ENCODE measurements around the gene NUDT13. TPM values are rescaled to one million over a fixed set of nuclear protein-coding genes. Genes with fewer than 3 reads are reported as not detected.
A peak's percentile ranks its signal among the peaks of the same experiment; 100 is the strongest.

Gene NUDT13
- total and polyA plus RNA-seq, 2 of the 8 experiments (the other 6 are each of a cell fraction or from before 2014, with no cell fraction given), result 1.5 to 1.9 TPM

DNA sequence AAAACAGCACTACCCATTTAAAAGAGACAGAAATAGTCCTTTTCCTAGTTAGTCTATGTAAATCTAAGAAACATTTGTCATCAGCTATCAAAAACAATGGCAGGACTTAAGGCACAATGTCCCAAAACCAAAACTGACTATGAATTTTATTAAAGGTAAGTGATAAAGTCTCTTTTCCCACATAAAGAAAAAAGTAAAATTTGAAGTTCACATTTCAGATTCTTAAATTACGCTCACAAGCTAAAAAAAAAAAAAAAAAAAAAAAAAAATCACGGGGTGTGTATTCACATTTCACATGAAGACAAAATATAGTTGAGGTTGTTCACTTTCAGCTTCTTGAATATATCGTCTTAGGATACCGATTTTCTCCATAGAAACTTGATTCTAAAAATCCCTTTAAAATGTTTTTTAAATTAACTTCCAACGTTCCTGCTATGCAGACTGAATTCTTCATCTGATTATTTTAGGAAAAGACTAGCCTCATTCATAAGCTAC is 15.2 kb upstream of the NUDT13 start:
- DNase-seq (ENCODE audit: low read depth in 1 of 2, low spot score in 2 of 2) (no peak), FAIRE-seq (no peak)
- H2AK5ac ChIP-seq (ENCODE audit: low read depth, low read length), result no peak overlapping the region
- no peaks in the 10 kb centered on the region for H3K36me3 ChIP-seq (ENCODE audit: control insufficient read depth in 2 of 4, insufficient read depth in 4 of 4, low read length in 3 of 4)
- peak overlapping the region; percentile 50 to 89 (median 78); a peak in 7 of 8 replicates for H3K4me3 ChIP-seq (ENCODE audit: extremely low read depth in 1 of 4, insufficient read depth in 2 of 4, low read depth in 3 of 4, low read length in 4 of 4)
- peaks cover 0 to 34% of the 10 kb centered on the region in 2 experiments; a peak in 3 of 4 replicates for H3K79me2 ChIP-seq (ENCODE audit: control insufficient read depth in 1 of 2, insufficient read depth in 2 of 2, low read length in 2 of 2)
- H3K4ac ChIP-seq (replicated peaks; ENCODE audit: insufficient read length, low read depth, low read length), result no peak overlapping the region
- ChIA-PET POLR2A (ENCODE audit: partially characterized antibody) (interaction anchor here (0.6 to 8.0 kb wide), 5 partner anchors 12 to 152 kb away, joined by 3 to 82 read pairs (median 6); partner anchors contain the start of genes DNAJC9 and NUDT13), CTCF (ENCODE audit: partially characterized antibody) (interaction anchor here (0.7 to 6.9 kb wide), 7 partner anchors 14 to 821 kb away, joined by 3 to 41 read pairs (median 3); partner anchors contain the start of genes DDIT4 and NUDT13)
- H2BK5ac ChIP-seq (ENCODE audit: low read depth, low read length), result no peak overlapping the region
- 20% methylated on average over 5 of the region's 5 CpGs; no CpG with 5 or more reads in 1 of the 2 experiments for WGBS, 2 experiments (ENCODE audit: extremely low coverage in 1 of 2, insufficient coverage in 1 of 2, insufficient read length in 1 of 2, insufficient replicate concordance in 2 of 2, low coverage in 1 of 2, low lambda C conversion rate in 2 of 2, missing lambda C conversion rate in 1 of 2)
- H3K56ac ChIP-seq (replicated peaks; ENCODE audit: insufficient read length, low read depth, low read length), result no peak overlapping the region
- no peak overlapping the region for H4K91ac ChIP-seq (replicated peaks; ENCODE audit: insufficient read length, low read length)
- H3K4me1 ChIP-seq (replicated peaks in 1 of 4; ENCODE audit: control insufficient read depth in 3 of 4, insufficient read depth in 4 of 4, low read length in 3 of 4), result peaks cover 0 to 2% (median 0%) of the 10 kb centered on the region in 4 experiments; a peak in 1 of 7 replicates
- no peak overlapping the region for H3K18ac ChIP-seq (ENCODE audit: extremely low read depth, low read length)
- H2BK120ac ChIP-seq (replicated peaks; ENCODE audit: low read depth, low read length), result no peak overlapping the region
- H3K23ac ChIP-seq (ENCODE audit: insufficient read length), result no peak overlapping the region
- no peaks in the 10 kb centered on the region; the same call in 1 of the 2 replicates for H3K23me2 ChIP-seq (ENCODE audit: low read depth, low read length)
- H3K9ac ChIP-seq (replicated peaks in 1 of 4; ENCODE audit: extremely low read depth in 1 of 4, low read depth in 3 of 4, low read length in 3 of 4), result no peak overlapping the region; a peak in 2 of 7 replicates
- H3K9me3 ChIP-seq (ENCODE audit: insufficient read depth in 2 of 2, low read depth in 1 of 2, low read length in 1 of 2), result no peaks in the 10 kb centered on the region
- H3K14ac ChIP-seq (ENCODE audit: insufficient read length), result no peak overlapping the region
- H4K20me1 ChIP-seq (replicated peaks in 1 of 2; ENCODE audit: control insufficient read depth in 1 of 2, insufficient read depth in 2 of 2, low read length in 2 of 2), result no peaks in the 10 kb centered on the region
- H3K4me2 ChIP-seq (ENCODE audit: insufficient read depth in 1 of 2, low read depth in 2 of 2, low read length in 2 of 2), result peak overlapping the region; percentile 78 to 87
- no peak overlapping the region for H2BK15ac ChIP-seq (ENCODE audit: low read length)
- H2AFZ ChIP-seq (ENCODE audit: low read length), result no peak overlapping the region
- H4K8ac ChIP-seq (ENCODE audit: extremely low read depth, insufficient read depth, low read length), result no peak overlapping the region
- H3K79me1 ChIP-seq (ENCODE audit: low read depth, low read length), result peaks cover 4% of the 10 kb centered on the region; the same call in 1 of the 2 replicates
- no peak overlapping the region for H2BK20ac ChIP-seq (ENCODE audit: low read length)
- H4K5ac ChIP-seq (ENCODE audit: insufficient read length, low read depth, low read length), result no peak overlapping the region
- H3K27ac ChIP-seq (ENCODE audit: low read depth, low read length), result no peak overlapping the region
- no peaks in the 10 kb centered on the region for H3K27me3 ChIP-seq (replicated peaks in 1 of 4; ENCODE audit: control insufficient read depth in 3 of 4, extremely low read depth in 1 of 4, insufficient read depth in 3 of 4, low read length in 3 of 4)
- no peak overlapping the region for H2BK12ac ChIP-seq (ENCODE audit: low read depth, low read length)
- TF ChIP-seq SRF (IDR thresholded peaks at IDR 0.05; ENCODE audit: low read depth, low read length), result no peak
- TF ChIP-seq SIN3A (conservative IDR thresholded peaks at IDR 0.05 in 1 of 2, IDR thresholded peaks at IDR 0.05 in 1 of 2; ENCODE audit: low read depth in 1 of 2, low read length in 2 of 2), result no peak
- TF ChIP-seq, protein P1, sequence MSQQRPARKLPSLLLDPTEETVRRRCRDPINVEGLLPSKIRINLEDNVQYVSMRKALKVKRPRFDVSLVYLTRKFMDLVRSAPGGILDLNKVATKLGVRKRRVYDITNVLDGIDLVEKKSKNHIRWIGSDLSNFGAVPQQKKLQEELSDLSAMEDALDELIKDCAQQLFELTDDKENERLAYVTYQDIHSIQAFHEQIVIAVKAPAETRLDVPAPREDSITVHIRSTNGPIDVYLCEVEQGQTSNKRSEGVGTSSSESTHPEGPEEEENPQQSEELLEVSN (IDR thresholded peaks at IDR 0.05), result no peak
- no peak for TF ChIP-seq POLR2AphosphoS5 (IDR thresholded peaks at IDR 0.05; ENCODE audit: low read depth, low read length)
- no peak for TF ChIP-seq SP1 (IDR thresholded peaks at IDR 0.05; ENCODE audit: low read depth, low read length)
- TF ChIP-seq, protein P2, sequence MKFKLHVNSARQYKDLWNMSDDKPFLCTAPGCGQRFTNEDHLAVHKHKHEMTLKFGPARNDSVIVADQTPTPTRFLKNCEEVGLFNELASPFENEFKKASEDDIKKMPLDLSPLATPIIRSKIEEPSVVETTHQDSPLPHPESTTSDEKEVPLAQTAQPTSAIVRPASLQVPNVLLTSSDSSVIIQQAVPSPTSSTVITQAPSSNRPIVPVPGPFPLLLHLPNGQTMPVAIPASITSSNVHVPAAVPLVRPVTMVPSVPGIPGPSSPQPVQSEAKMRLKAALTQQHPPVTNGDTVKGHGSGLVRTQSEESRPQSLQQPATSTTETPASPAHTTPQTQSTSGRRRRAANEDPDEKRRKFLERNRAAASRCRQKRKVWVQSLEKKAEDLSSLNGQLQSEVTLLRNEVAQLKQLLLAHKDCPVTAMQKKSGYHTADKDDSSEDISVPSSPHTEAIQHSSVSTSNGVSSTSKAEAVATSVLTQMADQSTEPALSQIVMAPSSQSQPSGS (IDR thresholded peaks at IDR 0.05; ENCODE audit: low read length), result no peak
- TF ChIP-seq CEBPB (IDR thresholded peaks at IDR 0.05; ENCODE audit: low read depth, low read length), result no peak
- no peak for TF ChIP-seq NRF1 (IDR thresholded peaks at IDR 0.05; ENCODE audit: low read depth, low read length)
- TF ChIP-seq EZH2 (IDR thresholded peaks at IDR 0.05; ENCODE audit: low read depth, low read length, severe bottlenecking), result no peak
- no peak for TF ChIP-seq RFX5 (IDR thresholded peaks at IDR 0.05; ENCODE audit: borderline replicate concordance, low read depth, low read length)
- TF ChIP-seq CREB1 (IDR thresholded peaks at IDR 0.05), result no peak
